Ovary (tissue), 3 donors: ENCODE results near the gene MEF2C.

ENCODE experiments used
- CTCF ChIP-seq, 3 donors: fragments of 450-650 bp in 2 of 3; fragments of 200-600 bp in 1 of 3; IDR thresholded peaks; one replicate each; pipeline versions ENCODE4 v1.5.1 to v1.8.0; 2016 to 2022; ENCODE audit warnings: antibody characterized with exemption in 3 of 3, mild to moderate bottlenecking in 1 of 3
- EP300 ChIP-seq: sonication (generic); formaldehyde crosslinking; IDR thresholded peaks from one replicate; pipeline ENCODE4 v1.6.1; 2017; ENCODE audit warnings: antibody characterized with exemption
- POLR2A ChIP-seq: fragments of 450-650 bp; IDR thresholded peaks from one replicate; pipeline ENCODE4 v1.6.1; 2017; ENCODE audit warnings: antibody characterized with exemption, mild to moderate bottlenecking, moderate library complexity
- donor health status: DM: no; HTN: no; CAD: no.

GRCh38 chr5:88680253-88681132, 202.5 kb downstream of the MEF2C start:
- TF ChIP-seq POLR2A (no peak), CTCF (IDR thresholded peaks at IDR 0.05) (peak; percentile 54 to 76 (median 71)), EP300 (no peak)
